Fibroblast of lung (primary cell): ENCODE measurements around the gene HPN. TPM values are rescaled to one million over a fixed set of nuclear protein-coding genes. Genes with fewer than 3 reads are reported as not detected.

ENCODE experiments used
- DNase-seq, 2 donors: peaks; one replicate each; pipeline versions ENCODE4 v3.0.0 to v3.0.0-alpha.2; 2010; ENCODE audit warnings: low read depth in 2 of 2
- H2AFZ ChIP-seq: 2 replicates; pipeline ENCODE4 v1.5.1; 2012; ENCODE audit warnings: low read length, control low read depth, inconsistent platforms
- H3K27ac ChIP-seq: 2 replicates; pipeline ENCODE4 v1.5.1; 2011; ENCODE audit warnings: low read length, control low read depth; ENCODE audit not compliant: insufficient read depth
- H3K27me3 ChIP-seq: 2 replicates; pipeline ENCODE4 v1.5.1; 2011; ENCODE audit warnings: mild to moderate bottlenecking, low read length; ENCODE audit not compliant: control insufficient read depth, insufficient read depth
- H3K36me3 ChIP-seq: 2 replicates; pipeline ENCODE4 v1.5.1; 2011; ENCODE audit warnings: low read length; ENCODE audit not compliant: control insufficient read depth, insufficient read depth
- H3K4me1 ChIP-seq: 2 replicates; pipeline ENCODE4 v1.5.1; 2011; ENCODE audit warnings: low read length; ENCODE audit not compliant: control insufficient read depth, insufficient read depth; ENCODE audit errors: extremely low read depth
- H3K4me2 ChIP-seq: 2 replicates; pipeline ENCODE4 v1.5.1; 2011; ENCODE audit warnings: low read length, control low read depth; ENCODE audit not compliant: insufficient read depth; ENCODE audit errors: extremely low read depth
- H3K4me3 ChIP-seq, 4 experiments: fragments of 200-600 bp in 1 of 4; sonication (generic) in 1 of 4; replicated peaks in 1 of 4; 2 replicates each; pipeline ENCODE4 v1.5.1; 2011 to 2016; ENCODE audit warnings: low read length in 4 of 4, low read depth in 3 of 4, mild to moderate bottlenecking in 3 of 4, control low read depth in 2 of 4, inconsistent platforms in 1 of 4, mixed read lengths in 1 of 4; ENCODE audit not compliant: insufficient read depth in 1 of 4; ENCODE audit errors: control extremely low read depth in 1 of 4
- H3K79me2 ChIP-seq: 2 replicates; pipeline ENCODE4 v1.5.1; 2012; ENCODE audit warnings: mild to moderate bottlenecking, low read length, inconsistent platforms; ENCODE audit not compliant: control insufficient read depth, insufficient read depth
- H3K9ac ChIP-seq: 2 replicates; pipeline ENCODE4 v1.5.1; 2011; ENCODE audit warnings: mild to moderate bottlenecking, low read length, control low read depth; ENCODE audit not compliant: insufficient read depth
- H3K9me3 ChIP-seq: 2 replicates; pipeline ENCODE4 v1.5.1; 2012; ENCODE audit warnings: low read depth, low read length; ENCODE audit not compliant: control insufficient read depth, insufficient read depth
- H4K20me1 ChIP-seq: 2 replicates; pipeline ENCODE4 v1.5.1; 2011; ENCODE audit warnings: low read length; ENCODE audit not compliant: control insufficient read depth, insufficient read depth; ENCODE audit errors: extremely low read depth
- EZH2 ChIP-seq: IDR thresholded peaks from 2 replicates; pipeline ENCODE4 v1.5.1; 2012; ENCODE audit warnings: low read length, control low read depth, mild to moderate bottlenecking; ENCODE audit errors: missing control alignments
- polyA plus RNA-seq, 2 donors: library from polyadenylated mRNA; depleted of rRNA in 1 of 2; stranded (reverse) in 1 of 2; unstranded in 1 of 2; fragments of >200 nt; gene quantifications; 2 replicates each; pipeline ENCODE4 v1.2.1, GENCODE V29; 2011 to 2012; ENCODE audit warnings: missing spikeins in 1 of 2
- total RNA-seq: library from RNA; depleted of rRNA; stranded (reverse); fragments of >200 nt; gene quantifications from 2 replicates; pipeline ENCODE4 v1.2.1, GENCODE V29; 2014
- TF ChIP-seq, protein P1 (sequence below), 2 donors: IDR thresholded peaks in 1 of 2; conservative IDR thresholded peaks in 1 of 2; 1 replicate in 1 of 2; 2 replicates in 1 of 2; pipeline ENCODE4 v1.5.1; 2011 to 2012; ENCODE audit warnings: low read length in 2 of 2, control low read depth in 1 of 2, inconsistent platforms in 1 of 2, low read depth in 1 of 2, mild to moderate bottlenecking in 1 of 2

Gene HPN
- total and polyA plus RNA-seq, 2 donors (not counting 1 experiment from before 2014, with no cell fraction given) = 0.33 TPM; not detected in 1

DNA sequence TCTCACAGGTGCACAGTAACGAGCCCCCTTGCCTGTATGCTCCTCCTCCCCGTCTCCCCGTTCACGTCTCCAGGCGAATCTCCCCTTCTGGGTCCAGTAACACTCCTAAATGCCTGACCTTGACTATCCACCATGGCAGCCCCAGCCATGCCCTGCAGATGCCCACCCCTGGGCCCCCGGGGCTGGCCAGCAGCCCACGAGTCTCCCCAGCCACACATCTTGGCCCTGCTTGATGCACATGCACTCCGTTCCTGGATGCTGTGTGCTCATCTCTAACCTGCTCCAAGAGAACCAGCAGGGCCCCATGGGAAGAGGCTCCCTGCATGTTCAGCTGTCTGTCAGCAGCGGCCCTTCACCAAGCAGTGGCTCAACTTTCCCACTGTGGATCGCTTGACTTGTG is 32.0 kb downstream of the HPN start:
- H3K9ac ChIP-seq = no peak overlapping the region
- H2AFZ ChIP-seq = no peak overlapping the region
- no peaks in the 10 kb centered on the region for H3K79me2 ChIP-seq
- DNase-seq = no peak
- no peak overlapping the region for H3K4me2 ChIP-seq
- H3K4me3 ChIP-seq = no peak overlapping the region
- H3K36me3 ChIP-seq = no peaks in the 10 kb centered on the region
- no peaks in the 10 kb centered on the region for H3K4me1 ChIP-seq
- H3K27ac ChIP-seq = no peak overlapping the region
- no peaks in the 10 kb centered on the region for H3K9me3 ChIP-seq
- TF ChIP-seq EZH2 = no peak
- TF ChIP-seq, protein P1, sequence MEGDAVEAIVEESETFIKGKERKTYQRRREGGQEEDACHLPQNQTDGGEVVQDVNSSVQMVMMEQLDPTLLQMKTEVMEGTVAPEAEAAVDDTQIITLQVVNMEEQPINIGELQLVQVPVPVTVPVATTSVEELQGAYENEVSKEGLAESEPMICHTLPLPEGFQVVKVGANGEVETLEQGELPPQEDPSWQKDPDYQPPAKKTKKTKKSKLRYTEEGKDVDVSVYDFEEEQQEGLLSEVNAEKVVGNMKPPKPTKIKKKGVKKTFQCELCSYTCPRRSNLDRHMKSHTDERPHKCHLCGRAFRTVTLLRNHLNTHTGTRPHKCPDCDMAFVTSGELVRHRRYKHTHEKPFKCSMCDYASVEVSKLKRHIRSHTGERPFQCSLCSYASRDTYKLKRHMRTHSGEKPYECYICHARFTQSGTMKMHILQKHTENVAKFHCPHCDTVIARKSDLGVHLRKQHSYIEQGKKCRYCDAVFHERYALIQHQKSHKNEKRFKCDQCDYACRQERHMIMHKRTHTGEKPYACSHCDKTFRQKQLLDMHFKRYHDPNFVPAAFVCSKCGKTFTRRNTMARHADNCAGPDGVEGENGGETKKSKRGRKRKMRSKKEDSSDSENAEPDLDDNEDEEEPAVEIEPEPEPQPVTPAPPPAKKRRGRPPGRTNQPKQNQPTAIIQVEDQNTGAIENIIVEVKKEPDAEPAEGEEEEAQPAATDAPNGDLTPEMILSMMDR (conservative IDR thresholded peaks at IDR 0.05 in 1 of 2, IDR thresholded peaks at IDR 0.05 in 1 of 2; ENCODE audit: low read depth in 1 of 2, low read length in 2 of 2) = no peak
- H4K20me1 ChIP-seq = no peaks in the 10 kb centered on the region
- H3K27me3 ChIP-seq = peaks cover 4% of the 10 kb centered on the region

DNA sequence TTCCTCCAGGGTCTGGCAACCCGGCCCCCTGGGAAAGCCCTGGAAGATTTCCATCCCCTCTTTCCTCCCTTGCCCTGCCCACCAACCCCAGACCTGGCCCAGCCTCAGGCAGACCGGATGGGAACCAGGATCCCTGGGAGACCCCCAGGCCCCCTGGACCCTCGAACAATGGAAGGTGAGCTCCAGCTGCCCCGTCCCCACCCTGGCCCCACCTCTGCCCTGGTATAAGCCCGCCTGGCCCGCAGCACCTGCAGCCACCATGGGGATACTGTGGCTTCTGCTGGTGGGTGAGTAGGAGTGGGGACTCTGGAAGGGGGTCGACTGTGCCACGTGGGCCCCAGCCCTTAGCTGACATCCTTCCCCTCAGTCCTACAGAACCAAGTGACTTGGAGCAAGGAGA is 32.4 kb downstream of the HPN start:
- no peaks in the 10 kb centered on the region for H3K36me3 ChIP-seq
- no peak for TF ChIP-seq EZH2
- TF ChIP-seq, protein P1 (conservative IDR thresholded peaks at IDR 0.05 in 1 of 2, IDR thresholded peaks at IDR 0.05 in 1 of 2; ENCODE audit: low read depth in 1 of 2, low read length in 2 of 2) = no peak
- no peaks in the 10 kb centered on the region for H4K20me1 ChIP-seq
- H3K27me3 ChIP-seq = peaks cover 4% of the 10 kb centered on the region
- no peaks in the 10 kb centered on the region for H3K9me3 ChIP-seq
- no peak overlapping the region for H2AFZ ChIP-seq
- no peak overlapping the region for H3K27ac ChIP-seq
- no peaks in the 10 kb centered on the region for H3K4me1 ChIP-seq
- DNase-seq = no peak
- H3K79me2 ChIP-seq = no peaks in the 10 kb centered on the region
- no peak overlapping the region for H3K4me3 ChIP-seq
- no peak overlapping the region for H3K4me2 ChIP-seq
- no peak overlapping the region for H3K9ac ChIP-seq

DNA sequence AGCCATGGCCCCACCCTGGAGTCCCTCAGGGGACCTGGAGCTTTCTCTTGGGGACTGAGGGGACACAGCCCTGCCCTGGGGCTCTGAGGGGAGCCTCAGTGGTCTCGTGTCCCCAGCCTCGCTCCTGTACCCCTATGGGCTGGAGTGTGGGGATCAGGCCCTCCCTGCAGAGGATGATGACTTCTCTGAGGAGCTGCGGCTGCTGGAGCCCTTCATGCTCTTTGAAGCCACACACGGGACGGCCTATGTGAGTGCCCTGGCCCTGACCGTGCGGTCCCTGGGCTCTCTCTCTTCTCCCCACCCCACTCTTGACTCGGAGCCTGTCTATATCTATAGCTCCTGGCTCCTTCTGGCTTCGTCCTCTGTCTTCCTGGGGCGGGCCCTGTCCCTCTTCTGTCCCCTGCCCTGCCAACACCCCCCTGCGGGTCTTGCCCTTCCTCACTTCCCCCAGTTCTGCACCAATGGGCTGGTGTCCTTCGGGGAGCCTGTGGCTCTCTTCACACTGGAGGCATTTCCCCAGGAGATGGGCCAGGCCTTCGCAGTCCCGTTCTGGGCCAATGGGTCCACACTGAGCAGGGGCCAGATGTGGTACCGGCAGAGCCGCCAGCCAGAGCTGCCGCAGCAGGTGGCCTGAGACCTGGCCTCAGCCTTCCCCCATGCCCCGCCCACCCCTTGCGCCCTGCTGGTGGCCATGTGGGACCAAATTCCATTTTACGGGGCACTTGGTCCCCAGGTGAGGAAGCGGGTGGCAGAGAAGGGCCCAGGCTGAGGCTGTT is 33.1 kb downstream of the HPN start:
- H3K36me3 ChIP-seq = no peaks in the 10 kb centered on the region
- H3K4me3 ChIP-seq = no peak overlapping the region
- H3K4me1 ChIP-seq = no peaks in the 10 kb centered on the region
- H4K20me1 ChIP-seq = no peaks in the 10 kb centered on the region
- TF ChIP-seq, protein P1 (conservative IDR thresholded peaks at IDR 0.05 in 1 of 2, IDR thresholded peaks at IDR 0.05 in 1 of 2; ENCODE audit: low read depth in 1 of 2, low read length in 2 of 2) = no peak
- TF ChIP-seq EZH2 = no peak
- H3K4me2 ChIP-seq = no peak overlapping the region
- no peaks in the 10 kb centered on the region for H3K9me3 ChIP-seq
- H3K9ac ChIP-seq = no peak overlapping the region
- DNase-seq = no peak
- peaks cover 4% of the 10 kb centered on the region for H3K27me3 ChIP-seq
- no peak overlapping the region for H2AFZ ChIP-seq
- no peaks in the 10 kb centered on the region for H3K79me2 ChIP-seq
- no peak overlapping the region for H3K27ac ChIP-seq
